HG02973 (cell line): Measurements from ENCODE around the gene VPS25.
"Not testable (repeated sequence)": the region's sequence is repeated elsewhere in the genome, so short reads cannot be mapped to it uniquely, and the experiment has no call there.

Source experiments
- ATAC-seq: cut with Tn5 transposase; IDR thresholded peaks from one replicate; pipeline ENCODE4 v1.9.1; 2021; ENCODE audit warnings: moderate library complexity; ENCODE audit not compliant: unreplicated experiment

VPS25 gene

GRCh38 chr17:42767512-42767911 is 5.7 kb upstream of the VPS25 start:
- no peak for ATAC-seq

GRCh38 chr17:42768006-42768405 is 5.2 kb upstream of the VPS25 start:
- ATAC-seq: not testable (repeated sequence)

GRCh38 chr17:42769964-42770363 is 3.3 kb upstream of the VPS25 start:
- not testable (repeated sequence) for ATAC-seq

GRCh38 chr17:42772945-42773289 is 332 bp upstream of the VPS25 start:
- no peak for ATAC-seq

- no peak for ATAC-seq
Observed at GRCh38 chr17:42774066-42774745, 957 bp downstream of the VPS25 start.

- ATAC-seq: no peak
Observed at GRCh38 chr17:42775534-42776098, 2.4 kb downstream of the VPS25 start.

GRCh38 chr17:42778570-42778969 is 5.3 kb downstream of the VPS25 start:
- no peak for ATAC-seq

- no peak for ATAC-seq
Observed at GRCh38 chr17:42779304-42779935, 6.2 kb downstream of the VPS25 start.

GRCh38 chr17:42779936-42780850 is 6.9 kb downstream of the VPS25 start, which contains the start of gene WNK4:
WNK4 (plus strand) TSS chr17:42780610; CDS start chr17:42780699, 89 bp downstream.
- no peak for ATAC-seq

- ATAC-seq: no peak
Observed at GRCh38 chr17:42780851-42781638, 7.8 kb downstream of the VPS25 start.

GRCh38 chr17:42781639-42782165 is 8.5 kb downstream of the VPS25 start:
- ATAC-seq: no peak

- ATAC-seq: no peak
Observed at GRCh38 chr17:42782166-42783061, 9.2 kb downstream of the VPS25 start.

- ATAC-seq: no peak
Observed at GRCh38 chr17:42783062-42783790, 10.0 kb downstream of the VPS25 start.

GRCh38 chr17:42783791-42784138 is 10.5 kb downstream of the VPS25 start:
- ATAC-seq: no peak

GRCh38 chr17:42784409-42784808 is 11.2 kb downstream of the VPS25 start:
- no peak for ATAC-seq

GRCh38 chr17:42784811-42785592 is 11.8 kb downstream of the VPS25 start:
- no peak for ATAC-seq

GRCh38 chr17:42787266-42787665 is 14.0 kb downstream of the VPS25 start:
- no peak for ATAC-seq

GRCh38 chr17:42791948-42792347 is 18.7 kb downstream of the VPS25 start:
- no peak for ATAC-seq
